NCI-H2196 (cell line): ENCODE data around the gene CERS6.
A peak's percentile ranks its signal among the peaks of the same experiment; 100 is the strongest.
"Not testable (repeated sequence)": the region's sequence is repeated elsewhere in the genome, so short reads cannot be mapped to it uniquely, and the experiment has no call there.

Experiments used
- DNase-seq: peaks from one replicate; lab custom pipeline; 2025; ENCODE audit not compliant: unreplicated experiment; lab: John Stamatoyannopoulos, UW

Gene CERS6

DNA sequence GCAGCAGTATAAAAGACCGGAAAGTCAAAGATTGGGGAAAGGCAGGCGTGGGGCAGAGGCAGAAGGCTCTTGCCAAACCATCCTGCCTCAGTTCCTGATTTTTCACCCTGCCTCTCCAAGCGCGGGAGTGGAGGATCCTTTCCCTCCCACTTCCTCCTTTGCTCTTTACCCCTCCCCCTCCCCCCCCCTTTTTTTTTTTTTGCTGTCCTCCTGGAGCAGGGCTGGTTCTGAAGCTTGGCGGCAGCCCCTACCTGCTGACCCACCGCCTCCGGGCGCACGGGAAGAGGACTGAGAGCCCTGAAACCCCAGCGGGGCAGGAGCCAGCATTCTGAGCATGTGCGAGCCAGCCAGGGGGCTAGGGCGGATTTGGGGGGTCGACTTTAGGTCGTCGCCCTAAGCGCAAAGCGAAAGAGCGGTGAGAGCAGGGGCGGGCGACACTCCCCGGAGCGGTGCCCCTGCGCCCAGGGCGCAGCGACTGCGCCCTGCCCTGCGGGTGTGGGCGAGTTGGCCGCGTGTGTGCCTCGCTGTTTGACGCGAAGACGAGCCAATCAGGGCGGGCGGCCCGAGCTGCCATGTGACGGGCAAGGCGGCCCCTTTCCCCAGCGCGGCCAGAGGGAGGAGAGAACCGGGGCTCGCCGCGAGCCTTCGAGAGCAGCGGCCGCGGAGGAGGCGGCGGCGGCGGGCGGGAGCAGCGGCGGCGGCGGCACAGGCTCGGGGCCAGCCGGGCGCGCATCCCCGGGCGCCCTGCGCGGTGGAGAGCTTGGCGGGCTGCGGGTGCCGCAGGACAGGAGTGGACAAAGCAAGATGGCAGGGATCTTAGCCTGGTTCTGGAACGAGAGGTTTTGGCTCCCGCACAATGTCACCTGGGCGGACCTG is at the start of gene CERS6:
Gene CERS6 (plus strand): TSS at position 628 of the 876 bp plus-strand sequence. CDS start 177 bp downstream, at position 805.
- peak; percentile 96 for DNase-seq

DNA sequence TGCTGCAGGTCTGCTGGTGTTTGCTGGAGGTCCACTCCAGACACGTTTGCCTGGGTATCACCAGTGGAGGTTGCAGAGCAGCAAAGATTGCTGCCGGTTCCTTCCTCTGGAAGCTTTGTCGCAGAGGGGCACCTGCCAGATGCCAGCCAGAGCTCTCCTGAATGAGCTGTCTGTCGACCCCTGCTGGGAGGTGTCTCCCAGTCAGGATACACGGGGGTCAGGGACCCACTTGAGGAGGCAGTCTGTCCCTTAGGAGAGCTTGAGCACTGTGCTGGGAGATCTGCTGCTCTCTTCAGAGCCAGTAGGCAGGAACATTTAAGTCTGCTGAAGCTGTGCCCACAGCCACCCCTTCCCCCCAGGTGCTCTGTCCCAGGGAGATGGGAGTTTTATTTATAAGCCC is 43.8 kb upstream of the CERS6 start:
- DNase-seq = not testable (repeated sequence)

- not testable (repeated sequence) for DNase-seq
These were observed 43.0 kb upstream of the CERS6 start for GRCh38 chr2:168413101-168413500.

DNA sequence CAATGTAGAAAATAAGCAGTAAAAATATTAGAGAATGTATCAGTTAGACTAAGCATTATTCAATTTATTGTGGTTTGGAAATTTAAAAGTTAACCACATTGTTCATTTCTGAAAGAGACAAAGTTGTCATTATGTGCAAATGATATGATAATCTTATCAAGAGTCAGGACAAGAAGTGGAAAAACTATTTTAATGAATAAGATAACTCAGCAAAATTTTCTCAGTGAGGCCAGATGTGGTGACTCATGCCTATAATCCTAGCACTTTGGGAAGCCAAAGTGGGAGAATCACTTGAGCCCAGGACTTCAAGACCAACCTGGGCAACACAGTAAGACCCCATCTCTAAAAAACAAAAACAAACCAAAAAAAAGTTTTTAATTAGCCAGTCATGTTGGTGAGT is 39.5 kb upstream of the CERS6 start:
- DNase-seq = no peak

DNA sequence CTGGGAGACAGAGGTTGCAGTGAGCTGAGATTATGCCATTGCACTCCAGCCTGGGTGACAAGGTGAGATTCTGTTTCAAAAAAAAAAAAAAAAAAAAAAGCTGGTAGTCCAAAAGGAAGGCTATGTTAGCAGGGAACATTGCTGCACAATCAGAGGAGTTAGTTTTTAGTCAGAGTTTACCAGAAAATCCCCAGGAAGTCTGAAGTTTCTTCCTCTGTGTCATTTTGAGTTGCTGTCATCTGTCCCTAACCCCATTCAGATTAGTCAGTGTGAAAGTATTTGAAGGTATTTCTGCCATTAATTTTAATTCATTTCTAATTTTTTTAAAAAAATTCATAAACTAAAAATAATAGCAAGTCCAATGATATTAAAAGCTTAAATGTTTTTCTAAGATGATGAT is 33.5 kb upstream of the CERS6 start:
- DNase-seq = no peak

- no peak for DNase-seq
These were observed 31.7 kb upstream of the CERS6 start for GRCh38 chr2:168424112-168424951.

- no peak for DNase-seq
These were observed 31.1 kb upstream of the CERS6 start for GRCh38 chr2:168424971-168425370.

GRCh38 chr2:168426861-168427260 is 29.2 kb upstream of the CERS6 start:
- DNase-seq = no peak

GRCh38 chr2:168427451-168427850 is 28.6 kb upstream of the CERS6 start:
- no peak for DNase-seq

DNA sequence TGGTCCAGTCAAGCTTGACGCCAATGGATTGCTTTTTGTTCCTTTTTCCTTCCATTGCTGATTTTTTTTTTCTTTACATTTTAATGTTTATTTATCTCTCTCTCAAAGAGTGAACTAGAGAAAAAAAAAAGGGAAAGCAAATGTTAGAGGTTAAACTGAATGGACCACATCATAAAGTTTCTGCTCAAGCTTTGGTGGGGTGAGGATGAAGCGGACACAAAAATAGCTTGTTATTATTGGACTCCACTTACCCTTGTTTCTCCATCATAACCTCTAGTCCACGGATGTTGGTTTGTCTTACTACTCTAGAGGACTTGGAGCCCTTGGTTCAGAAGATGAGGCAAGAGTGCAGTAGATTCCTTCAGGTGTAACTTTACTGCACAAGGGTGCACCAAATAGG is 27.6 kb upstream of the CERS6 start:
- no peak for DNase-seq

DNA sequence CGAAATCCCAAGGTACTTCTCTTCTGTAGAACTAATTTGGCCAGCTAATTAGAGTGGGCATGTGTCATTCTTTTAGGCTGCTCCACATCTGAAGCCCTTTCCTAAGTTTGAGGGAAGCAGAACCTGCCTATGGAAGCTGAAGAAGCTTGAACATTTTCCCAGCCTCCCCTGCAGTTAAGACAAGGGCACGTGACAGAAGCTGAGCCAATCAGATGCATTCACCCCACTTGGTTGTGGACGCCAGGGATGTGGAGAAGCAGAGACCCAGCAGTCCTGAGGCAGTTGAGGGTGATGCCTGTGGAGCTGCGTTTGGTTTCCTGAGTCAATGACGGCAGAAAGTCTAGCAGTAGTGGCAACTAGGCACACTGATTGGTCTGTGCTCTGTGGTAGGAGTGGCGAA is 26.1 kb upstream of the CERS6 start:
- DNase-seq = no peak

DNA sequence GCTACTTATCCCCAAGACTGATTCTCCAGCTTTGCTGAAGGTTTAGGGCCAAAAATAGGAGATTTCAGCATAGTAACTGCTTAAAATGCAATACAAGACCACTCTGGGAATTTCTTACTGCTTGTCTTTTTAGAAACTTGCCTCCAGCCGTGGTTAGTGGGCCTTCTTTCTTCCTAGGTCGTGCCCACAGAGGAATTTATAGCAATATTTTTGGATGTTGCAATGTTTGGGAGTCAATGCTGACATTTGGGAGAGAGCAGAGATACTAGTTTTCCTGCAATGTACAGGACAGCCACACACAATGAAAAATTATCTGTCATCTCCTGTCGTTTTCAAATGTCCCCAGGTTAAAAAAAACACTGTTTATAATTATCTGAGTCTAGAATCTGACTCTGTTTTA is 25.6 kb upstream of the CERS6 start:
- no peak for DNase-seq

- no peak for DNase-seq
These were observed 24.6 kb upstream of the CERS6 start for GRCh38 chr2:168431301-168432024.

DNA sequence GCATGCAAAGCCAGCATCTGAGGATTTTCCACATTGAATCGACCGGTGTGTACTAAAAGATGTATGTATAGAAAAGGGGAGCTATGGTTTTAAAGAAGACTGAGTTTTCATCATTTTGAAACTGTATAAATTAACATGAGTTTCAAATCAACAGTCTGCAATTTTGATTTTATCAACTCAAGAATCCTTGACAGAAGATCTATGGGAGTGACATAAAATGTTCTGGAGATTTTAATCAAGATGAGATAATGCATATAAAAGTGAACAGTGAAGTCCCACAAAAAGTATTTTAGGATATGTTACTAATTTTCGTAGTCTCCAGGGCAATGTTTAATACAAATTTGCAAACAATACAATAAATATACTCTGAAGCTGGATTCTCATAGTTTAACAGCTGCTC is 24.0 kb upstream of the CERS6 start:
- DNase-seq = no peak

GRCh38 chr2:168432565-168433186 is 23.4 kb upstream of the CERS6 start:
- no peak for DNase-seq

- DNase-seq = no peak
These were observed 22.5 kb upstream of the CERS6 start for GRCh38 chr2:168433527-168433926.

DNA sequence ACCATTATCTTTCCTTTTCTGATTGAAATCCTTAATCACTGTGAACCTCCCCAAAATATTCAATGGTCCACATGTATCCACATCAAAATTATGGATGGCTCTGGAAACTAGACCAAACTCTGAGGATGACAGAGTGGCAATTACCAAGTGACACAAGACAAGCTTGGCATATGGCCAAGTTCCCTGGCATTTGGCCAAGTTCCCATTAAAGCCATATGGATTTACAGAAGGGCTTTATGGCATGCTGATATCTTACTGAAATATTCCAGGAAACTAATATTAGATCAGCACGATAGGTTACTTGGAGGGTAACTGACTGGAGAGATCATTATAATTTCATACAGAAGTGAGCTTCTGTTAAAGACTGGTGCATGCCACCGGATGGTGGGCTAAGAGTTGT is 21.9 kb upstream of the CERS6 start:
- peak; percentile 40 for DNase-seq

GRCh38 chr2:168436840-168437239 is 19.2 kb upstream of the CERS6 start:
- DNase-seq = no peak

DNA sequence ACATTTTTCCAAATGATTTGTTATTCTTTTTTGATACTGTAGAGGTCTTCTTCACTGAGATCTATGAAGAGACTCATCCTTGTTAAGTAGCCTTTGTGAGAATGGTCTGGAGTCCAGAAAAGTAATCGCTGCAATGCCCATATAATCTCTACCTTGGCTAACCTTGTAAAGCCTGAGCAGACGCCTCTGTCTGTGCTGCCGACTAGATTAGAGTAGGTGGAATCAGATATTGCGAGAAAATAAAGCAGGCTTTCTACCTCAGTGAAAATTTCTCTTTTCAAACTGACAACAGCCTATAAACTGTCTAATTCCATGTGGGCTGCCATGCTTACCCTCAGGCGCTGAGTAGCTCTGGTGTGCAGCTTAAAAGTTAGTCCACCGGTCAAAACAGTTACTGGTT is 17.5 kb upstream of the CERS6 start:
- DNase-seq = no peak

DNA sequence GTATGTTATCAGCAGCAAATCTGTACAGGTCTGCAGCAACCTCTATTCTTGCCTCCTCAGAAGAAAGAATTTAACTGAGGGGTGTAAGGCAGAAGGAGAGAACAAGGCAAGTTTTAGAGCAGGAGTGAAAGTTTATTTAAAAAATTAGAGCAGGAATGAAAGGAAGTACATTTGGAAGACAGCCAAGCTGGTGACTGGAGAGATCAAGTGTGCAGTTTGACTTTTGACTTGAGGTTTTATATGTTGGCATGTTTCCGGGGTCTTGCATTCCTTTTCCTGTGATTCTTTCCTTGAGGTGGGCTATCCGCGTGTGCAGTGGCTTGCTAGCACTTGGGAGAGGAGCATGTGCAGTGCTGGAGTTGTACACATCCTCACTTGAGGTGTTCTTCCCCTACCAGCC is 16.5 kb upstream of the CERS6 start:
- DNase-seq = peak; percentile 12
